Prostate gland (tissue), 2 donors: ENCODE results near the gene KLK12. TPM values are rescaled to one million over a fixed set of nuclear protein-coding genes. Genes with fewer than 3 reads are reported as not detected.

Source experiments
- DNase-seq: peaks from one replicate; pipeline ENCODE4 v3.0.0-alpha.2; 2019; ENCODE audit warnings: low spot score
- H3K27ac ChIP-seq, 2 donors: fragments of 200-600 bp; sonication (generic); 2 replicates each; pipeline ENCODE4 v1.5.1; 2017 to 2019
- H3K27me3 ChIP-seq: fragments of 200-600 bp; sonication (generic); replicated peaks from 2 replicates; pipeline ENCODE4 v1.5.1; 2019; ENCODE audit not compliant: insufficient read depth
- H3K36me3 ChIP-seq, 2 donors: fragments of 200-600 bp; sonication (generic); 1 replicate in 1 of 2; 2 replicates in 1 of 2; pipeline versions ENCODE4 v1.5.1 to v1.8.1; 2017 to 2019
- H3K4me1 ChIP-seq: fragments of 200-600 bp; sonication (generic); replicated peaks from 2 replicates; pipeline ENCODE4 v1.5.1; 2019
- H3K4me3 ChIP-seq, 2 donors: fragments of 200-600 bp; sonication (generic); 2 replicates each; pipeline ENCODE4 v1.5.1; 2017 to 2019
- H3K9me3 ChIP-seq: fragments of 200-600 bp; sonication (generic); 2 replicates; pipeline ENCODE4 v1.5.1; 2017
- POLR2A ChIP-seq: fragments of 450-650 bp; IDR thresholded peaks from one replicate; pipeline ENCODE4 v1.6.1; 2016; ENCODE audit warnings: antibody characterized with exemption, mild to moderate bottlenecking
- POLR2AphosphoS5 ChIP-seq: sonication (generic); formaldehyde crosslinking; IDR thresholded peaks from one replicate; pipeline ENCODE4 v1.6.1; 2017; ENCODE audit warnings: antibody characterized with exemption
- WGBS: methylation state at CpG from one replicate; pipeline ENCODE4 v1.1.5; 2018; 5-methylcytosine and 5-hydroxymethylcytosine counted together
- intact Hi-C: fragments of 100-400 bp; cut with DNase I; formaldehyde crosslinking; loops from one replicate; pipeline ENCODE4 v1.14.2; 2022
- total RNA-seq, 2 donors: library from RNA; depleted of rRNA; stranded (reverse); fragments of >200 nt; gene quantifications; one replicate each; pipeline ENCODE4 v1.1.0, GENCODE V29; 2016
- TF ChIP-seq, protein P1 (sequence below), 4 experiments: fragments of 200-600 bp in 2 of 4; fragments of 450-650 bp in 2 of 4; sonication (generic) in 2 of 4; IDR thresholded peaks; 1 replicate in 3 of 4; 2 replicates in 1 of 4; pipeline ENCODE4 v1.5.1; 2016 to 2019; ENCODE audit warnings: antibody characterized with exemption in 4 of 4, mild to moderate bottlenecking in 2 of 4, moderate library complexity in 2 of 4

The KLK12 gene
- total RNA-seq, 2 donors from 2014 or later = 0.73 TPM; not detected in 1

GRCh38 chr19:51081476-51081875 lies 46.7 kb upstream of the KLK12 start:
- no peak for DNase-seq
- Histone ChIP-seq H3K9me3 (no peaks in the 10 kb centered on the region), H3K4me3 (no peak overlapping the region), H3K36me3 (no peaks in the 10 kb centered on the region), H3K27ac (no peak overlapping the region), H3K4me1 (no peaks in the 10 kb centered on the region), H3K27me3 (no peaks in the 10 kb centered on the region)
- TF ChIP-seq, protein P1, sequence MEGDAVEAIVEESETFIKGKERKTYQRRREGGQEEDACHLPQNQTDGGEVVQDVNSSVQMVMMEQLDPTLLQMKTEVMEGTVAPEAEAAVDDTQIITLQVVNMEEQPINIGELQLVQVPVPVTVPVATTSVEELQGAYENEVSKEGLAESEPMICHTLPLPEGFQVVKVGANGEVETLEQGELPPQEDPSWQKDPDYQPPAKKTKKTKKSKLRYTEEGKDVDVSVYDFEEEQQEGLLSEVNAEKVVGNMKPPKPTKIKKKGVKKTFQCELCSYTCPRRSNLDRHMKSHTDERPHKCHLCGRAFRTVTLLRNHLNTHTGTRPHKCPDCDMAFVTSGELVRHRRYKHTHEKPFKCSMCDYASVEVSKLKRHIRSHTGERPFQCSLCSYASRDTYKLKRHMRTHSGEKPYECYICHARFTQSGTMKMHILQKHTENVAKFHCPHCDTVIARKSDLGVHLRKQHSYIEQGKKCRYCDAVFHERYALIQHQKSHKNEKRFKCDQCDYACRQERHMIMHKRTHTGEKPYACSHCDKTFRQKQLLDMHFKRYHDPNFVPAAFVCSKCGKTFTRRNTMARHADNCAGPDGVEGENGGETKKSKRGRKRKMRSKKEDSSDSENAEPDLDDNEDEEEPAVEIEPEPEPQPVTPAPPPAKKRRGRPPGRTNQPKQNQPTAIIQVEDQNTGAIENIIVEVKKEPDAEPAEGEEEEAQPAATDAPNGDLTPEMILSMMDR (IDR thresholded peaks at IDR 0.05) = no peak
- no peak for TF ChIP-seq POLR2A
- no peak for TF ChIP-seq POLR2AphosphoS5
- intact Hi-C loops = no loop called here
- 93% methylated on average over 14 of the region's 14 CpGs for WGBS

DNA sequence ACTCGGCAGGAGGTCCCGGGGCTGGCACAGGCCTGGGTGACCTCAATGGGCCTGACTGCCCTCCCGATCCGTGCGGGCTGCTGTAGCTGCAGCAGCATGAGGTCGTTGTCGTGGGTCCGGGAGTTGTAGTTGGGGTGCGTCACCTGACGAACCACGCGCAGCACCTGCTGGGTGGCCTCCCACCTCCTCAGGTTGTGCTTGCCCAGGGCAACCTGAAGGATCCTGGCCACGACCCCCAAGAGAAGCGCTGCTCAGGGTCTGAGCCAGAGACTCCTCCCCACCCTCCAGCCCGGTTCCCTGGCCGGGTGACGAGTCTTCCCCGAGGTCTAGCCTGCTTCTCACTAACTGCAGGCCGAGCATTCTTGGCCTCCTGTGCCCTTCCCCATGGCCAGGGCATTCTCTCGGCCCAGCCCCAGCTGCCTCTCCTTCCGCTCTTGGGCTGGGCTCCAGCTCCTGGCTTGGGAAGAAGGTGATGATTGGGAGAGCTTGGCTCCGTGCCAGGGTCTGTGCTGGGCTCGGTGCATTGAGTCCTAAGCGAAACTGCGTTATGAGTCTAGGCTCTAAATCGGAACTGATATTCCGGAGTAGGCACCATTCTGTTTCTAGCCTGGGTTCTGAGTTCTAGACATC lies 44.8 kb upstream of the KLK12 start:
- Histone ChIP-seq H3K27me3 (no peaks in the 10 kb centered on the region), H3K36me3 (no peaks in the 10 kb centered on the region), H3K27ac (no peak overlapping the region), H3K4me1 (no peaks in the 10 kb centered on the region), H3K9me3 (no peaks in the 10 kb centered on the region), H3K4me3 (no peak overlapping the region)
- intact Hi-C loops = no loop called here
- TF ChIP-seq POLR2A (no peak), POLR2AphosphoS5 (no peak)
- TF ChIP-seq, protein P1 (IDR thresholded peaks at IDR 0.05) = no peak
- DNase-seq = no peak
- WGBS = 73% methylated on average over 17 of the region's 27 CpGs

DNA sequence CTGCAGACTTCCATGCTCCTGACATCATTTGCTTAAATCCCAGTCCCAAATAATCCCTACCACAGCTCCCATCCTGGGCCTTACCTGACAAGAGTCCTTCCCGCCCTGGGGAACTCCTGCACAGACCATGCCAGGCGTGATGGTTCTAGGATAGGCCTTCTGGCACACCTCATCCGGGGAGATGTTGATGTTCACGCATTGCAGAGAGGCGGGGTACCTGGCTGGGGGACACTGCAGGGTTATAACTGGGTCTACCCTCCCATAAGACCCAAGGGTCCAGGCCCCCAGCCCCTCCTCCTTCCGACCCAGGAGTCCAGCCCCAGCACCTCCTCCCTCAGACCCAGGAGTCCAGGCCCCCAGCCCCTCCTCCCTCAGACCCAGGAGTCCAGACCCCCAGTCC lies 43.9 kb upstream of the KLK12 start:
- DNase-seq = no peak
- Histone ChIP-seq H3K27me3 (no peaks in the 10 kb centered on the region), H3K36me3 (no peaks in the 10 kb centered on the region), H3K4me1 (no peaks in the 10 kb centered on the region), H3K9me3 (no peaks in the 10 kb centered on the region), H3K27ac (no peak overlapping the region), H3K4me3 (no peak overlapping the region)
- WGBS = 88% methylated on average over 5 of the region's 6 CpGs
- TF ChIP-seq POLR2AphosphoS5 (no peak), POLR2A (no peak)
- TF ChIP-seq, protein P1 (IDR thresholded peaks at IDR 0.05) = no peak
- intact Hi-C loops = no loop called here

- Histone ChIP-seq H3K4me1 (no peaks in the 10 kb centered on the region), H3K36me3 (no peaks in the 10 kb centered on the region), H3K4me3 (no peak overlapping the region), H3K27me3 (no peaks in the 10 kb centered on the region), H3K27ac (no peak overlapping the region), H3K9me3 (no peaks in the 10 kb centered on the region)
- WGBS = 90% methylated on average over 6 of the region's 6 CpGs
- DNase-seq = no peak
- intact Hi-C loops = no loop called here
- TF ChIP-seq POLR2AphosphoS5 = no peak
- TF ChIP-seq, protein P1 (IDR thresholded peaks at IDR 0.05) = no peak
- TF ChIP-seq POLR2A = no peak
Observed at GRCh38 chr19:51078104-51078503, 43.3 kb upstream of the KLK12 start.

- 83% methylated on average over 14 of the region's 14 CpGs for WGBS
- Histone ChIP-seq H3K27me3 (no peaks in the 10 kb centered on the region), H3K36me3 (no peaks in the 10 kb centered on the region), H3K9me3 (no peaks in the 10 kb centered on the region), H3K4me3 (no peak overlapping the region), H3K27ac (no peak overlapping the region), H3K4me1 (no peaks in the 10 kb centered on the region)
- intact Hi-C loops = no loop called here
- TF ChIP-seq, protein P1 (IDR thresholded peaks at IDR 0.05) = no peak
- TF ChIP-seq POLR2AphosphoS5 (no peak), POLR2A (no peak)
- DNase-seq = no peak
Observed at GRCh38 chr19:51076631-51077213, 41.9 kb upstream of the KLK12 start.
